SK-N-SH treated with all-trans-retinoic acid at 6 μM for 48 hours (cell line): ENCODE data around the gene IL6ST.

Experiments
- CSDC2 ChIP-seq: fragments of 250-450 bp; sonication (Bioruptor Pico); IDR thresholded peaks from 2 replicates; pipeline ENCODE4 v1.5.0; 2020; ENCODE audit warnings: mild to moderate bottlenecking, moderate library complexity
- ISL1 ChIP-seq: fragments of 250-450 bp; sonication (Bioruptor Pico); IDR thresholded peaks from 2 replicates; pipeline ENCODE4 v2.1.2; 2022; ENCODE audit warnings: mild to moderate bottlenecking, moderate library complexity
- PATZ1 ChIP-seq: fragments of 250-450 bp; sonication (Bioruptor Pico); IDR thresholded peaks from 2 replicates; pipeline ENCODE4 v1.8.0; 2020; ENCODE audit warnings: mild to moderate bottlenecking, moderate library complexity, borderline replicate concordance
- TSHZ2 ChIP-seq: fragments of 250-450 bp; sonication (Bioruptor Pico); IDR thresholded peaks from 2 replicates; pipeline ENCODE4 v1.5.0; 2020; ENCODE audit warnings: mild to moderate bottlenecking, moderate library complexity
- ZC3H10 ChIP-seq: fragments of 250-450 bp; sonication (Bioruptor Pico); IDR thresholded peaks from 2 replicates; pipeline ENCODE4 v1.5.1; 2021; ENCODE audit warnings: mild to moderate bottlenecking, moderate library complexity
- ZFP3 ChIP-seq: fragments of 250-450 bp; sonication (Bioruptor Pico); IDR thresholded peaks from 2 replicates; pipeline ENCODE4 v1.5.0; 2020; ENCODE audit warnings: mild to moderate bottlenecking, moderate library complexity
- ZFP30 ChIP-seq: fragments of 450-650 bp; formaldehyde crosslinking; IDR thresholded peaks from 2 replicates; pipeline ENCODE4 v1.5.0; 2022; ENCODE audit warnings: mild to moderate bottlenecking, moderate library complexity
- ZNF565 ChIP-seq: fragments of 450-650 bp; formaldehyde crosslinking; conservative IDR thresholded peaks from 2 replicates; pipeline ENCODE4 v1.5.0; 2020; ENCODE audit warnings: low read depth, mild to moderate bottlenecking, moderate library complexity
- ZNF8 ChIP-seq: fragments of 450-650 bp; formaldehyde crosslinking; IDR thresholded peaks from 2 replicates; pipeline ENCODE4 v1.5.0; 2020; ENCODE audit warnings: mild to moderate bottlenecking, moderate library complexity

- TF ChIP-seq ZFP3 (CRISPR knock-in tag) (no peak), TSHZ2 (CRISPR knock-in tag) (no peak), PATZ1 (CRISPR knock-in tag) (no peak), ZNF8 (CRISPR knock-in tag) (no peak), ZC3H10 (CRISPR knock-in tag) (no peak), ZNF565 (no peak), ISL1 (CRISPR knock-in tag) (no peak), ZFP30 (no peak), CSDC2 (CRISPR knock-in tag) (no peak)
Observed at GRCh38 chr5:55983986-55984385, 10.8 kb downstream of the IL6ST start.
